GM19043 (cell line): ENCODE data around the gene RBM38.

Experiments used
- ATAC-seq: cut with Tn5 transposase; IDR thresholded peaks from one replicate; pipeline ENCODE4 v1.9.1; 2021; ENCODE audit warnings: low read depth; ENCODE audit not compliant: unreplicated experiment

Gene RBM38

DNA sequence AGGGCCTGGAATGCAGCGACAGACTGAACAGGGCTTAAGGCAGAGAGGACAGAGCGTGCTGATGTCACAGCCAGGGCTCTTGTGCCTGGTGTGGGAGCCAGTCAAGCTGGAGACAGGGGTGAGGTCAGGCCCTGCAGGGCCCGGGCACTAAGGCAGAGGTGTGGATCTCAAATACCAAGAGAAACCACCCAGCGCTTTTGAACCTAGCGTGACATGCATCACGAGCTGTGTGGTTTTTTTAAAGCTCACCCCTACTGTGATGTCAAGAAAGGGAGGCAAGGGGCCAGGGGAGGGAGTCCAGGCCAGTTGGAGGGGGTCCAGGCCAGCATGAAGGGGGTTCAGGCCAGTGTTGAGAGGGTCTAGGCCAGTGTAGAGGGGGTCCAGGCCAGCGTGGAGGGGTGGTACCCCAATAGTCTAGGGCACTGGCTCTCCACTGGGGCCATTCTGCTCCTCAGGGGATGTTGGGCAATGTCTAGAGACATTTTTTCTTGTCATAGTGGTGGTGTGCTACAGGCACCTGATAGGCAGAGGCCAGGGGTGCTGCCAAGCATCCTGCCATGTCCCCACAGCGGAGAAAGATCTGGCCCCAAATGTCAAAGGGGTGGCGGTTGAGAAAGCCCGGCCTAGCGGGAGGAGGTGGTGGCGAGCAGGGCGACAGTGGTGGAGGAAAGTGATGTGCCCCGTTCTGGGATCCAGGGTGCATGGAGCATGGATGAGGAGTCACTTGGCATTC is 42.6 kb downstream of the RBM38 start:
- no peak for ATAC-seq

DNA sequence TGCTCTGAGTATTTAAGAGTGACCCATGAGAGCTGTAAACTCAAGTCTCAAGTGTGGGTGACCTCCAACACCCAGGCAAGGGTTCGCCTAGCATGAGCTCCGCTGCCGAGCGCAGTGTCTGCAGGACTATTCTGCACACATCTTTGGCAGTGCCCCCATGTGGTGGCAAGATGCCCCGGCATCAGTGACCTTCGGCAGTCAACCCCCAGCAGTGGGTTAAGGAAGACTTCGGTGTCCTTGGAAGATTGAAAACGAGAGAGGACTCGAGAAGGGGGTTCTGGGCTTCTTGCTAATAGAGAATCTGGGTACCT is 43.1 kb downstream of the RBM38 start:
- no peak for ATAC-seq

DNA sequence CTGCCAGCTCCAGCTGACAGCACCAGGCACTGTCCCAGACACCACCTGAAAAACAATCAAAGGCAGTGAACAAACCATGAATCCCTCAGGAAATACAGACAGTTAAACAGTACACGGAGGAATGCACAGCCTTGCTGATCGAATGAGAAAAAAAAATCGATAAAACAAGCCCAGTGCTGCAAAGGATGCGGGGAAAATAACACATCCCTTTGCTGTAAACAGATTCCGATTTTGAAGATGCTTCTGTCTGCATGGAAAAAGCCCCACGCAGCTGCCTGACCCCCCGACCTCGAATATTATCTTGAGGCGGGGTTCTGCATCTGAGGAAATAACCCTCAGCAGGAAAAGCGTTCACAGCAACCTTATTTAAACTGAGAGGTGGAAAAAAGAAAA is 43.9 kb downstream of the RBM38 start:
- ATAC-seq: no peak

DNA sequence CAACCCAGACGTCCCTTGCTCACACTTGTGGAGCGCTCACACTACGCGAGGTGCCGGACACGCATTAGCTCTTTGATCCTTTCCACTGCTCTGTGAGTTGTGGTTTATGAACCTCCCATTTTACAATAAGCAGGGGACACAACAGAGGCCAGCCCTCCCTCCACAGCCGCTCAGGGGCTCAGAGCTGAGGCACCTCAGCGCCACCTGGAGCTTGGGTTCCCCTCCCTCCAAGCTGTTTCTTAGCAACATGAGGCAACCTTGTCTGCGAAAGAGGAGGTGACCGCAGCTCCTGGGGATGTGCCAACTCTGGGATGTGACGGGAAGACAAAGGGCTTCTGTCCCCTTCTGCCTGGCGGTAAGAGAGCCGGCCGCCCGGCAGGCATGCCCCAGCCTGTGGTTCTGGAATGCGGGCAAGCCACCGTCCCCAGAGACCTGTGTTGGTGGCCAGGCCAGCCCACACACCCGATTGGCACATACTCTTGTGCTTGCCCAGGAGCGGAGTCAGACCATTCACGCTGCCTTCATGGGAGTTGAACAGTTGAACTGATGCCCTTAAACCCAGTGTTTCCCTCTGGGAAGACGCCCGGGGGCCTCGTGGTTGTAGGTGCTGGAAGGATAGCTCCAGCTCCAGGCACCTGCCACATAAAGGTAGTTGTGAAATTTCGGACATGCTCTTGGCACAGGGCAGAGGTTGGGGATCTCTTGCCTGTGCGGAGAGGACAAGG is 44.5 kb downstream of the RBM38 start:
- ATAC-seq: no peak

DNA sequence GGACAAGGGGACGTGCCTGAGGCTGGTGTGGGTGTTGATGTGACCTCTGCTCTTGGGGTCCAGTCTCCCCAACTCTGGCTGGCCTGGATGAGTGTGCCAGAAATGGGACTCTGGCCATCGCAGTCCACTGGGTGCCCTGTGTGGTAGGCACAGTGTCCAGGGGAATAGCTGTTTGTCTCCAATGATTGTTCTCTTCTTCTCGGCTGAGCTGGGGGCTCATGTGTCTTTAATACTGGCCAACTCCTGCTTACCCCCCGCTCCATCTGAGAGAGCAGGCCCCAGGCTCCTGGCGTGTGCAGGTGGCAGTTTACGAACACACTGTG is 45.0 kb downstream of the RBM38 start:
- ATAC-seq: no peak

DNA sequence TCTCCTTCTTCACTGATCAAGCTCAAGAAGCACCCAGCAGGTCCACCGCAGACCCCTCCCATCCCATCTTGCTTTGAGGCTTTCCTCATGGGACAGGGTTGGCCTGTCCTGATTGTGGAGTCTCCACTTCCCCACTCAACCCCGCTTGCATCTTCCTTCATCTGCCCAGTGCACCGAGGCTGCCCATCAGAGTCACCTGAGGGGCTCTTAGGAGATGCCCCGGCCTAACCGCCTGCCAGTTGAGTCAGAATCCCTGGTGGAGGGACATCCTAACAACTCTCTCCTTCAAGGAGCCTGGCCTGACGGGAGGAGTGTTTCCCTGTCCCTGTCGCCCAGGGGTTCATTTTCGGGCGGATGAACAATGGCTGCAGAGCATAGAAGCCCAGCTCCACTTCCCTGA is 46.1 kb downstream of the RBM38 start:
- ATAC-seq: no peak

DNA sequence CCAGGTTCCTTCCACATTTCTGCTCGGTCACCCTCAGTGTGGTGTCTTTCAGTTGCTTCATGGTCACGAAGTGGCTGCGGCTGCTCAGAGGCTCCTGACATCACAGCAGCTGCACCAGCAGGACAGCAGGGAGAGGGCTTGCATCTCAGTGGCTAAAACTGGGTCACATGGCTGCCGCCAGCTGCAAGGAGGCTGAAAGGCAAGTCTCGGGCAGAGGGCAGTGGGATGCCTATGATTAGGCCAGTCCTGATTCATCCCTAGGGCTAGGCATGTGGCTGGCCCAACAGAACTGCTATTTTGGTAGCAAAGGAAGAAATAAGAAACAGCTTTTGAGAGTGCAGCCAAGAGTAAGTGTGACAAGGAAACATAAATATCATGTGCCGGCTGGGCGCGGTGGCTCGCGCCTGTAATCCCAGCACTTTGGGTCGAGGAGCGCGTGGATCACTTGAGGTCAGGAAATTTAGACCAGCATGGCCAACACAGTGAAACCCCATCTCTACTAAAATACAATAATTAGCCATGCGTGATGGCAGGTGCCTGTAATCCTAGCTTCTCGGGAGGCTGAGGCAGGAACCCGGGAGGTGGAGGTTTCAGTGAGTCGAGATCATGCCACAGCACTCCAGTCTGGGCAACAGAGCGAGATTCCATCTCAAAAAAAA is 46.6 kb downstream of the RBM38 start:
- ATAC-seq: no peak

DNA sequence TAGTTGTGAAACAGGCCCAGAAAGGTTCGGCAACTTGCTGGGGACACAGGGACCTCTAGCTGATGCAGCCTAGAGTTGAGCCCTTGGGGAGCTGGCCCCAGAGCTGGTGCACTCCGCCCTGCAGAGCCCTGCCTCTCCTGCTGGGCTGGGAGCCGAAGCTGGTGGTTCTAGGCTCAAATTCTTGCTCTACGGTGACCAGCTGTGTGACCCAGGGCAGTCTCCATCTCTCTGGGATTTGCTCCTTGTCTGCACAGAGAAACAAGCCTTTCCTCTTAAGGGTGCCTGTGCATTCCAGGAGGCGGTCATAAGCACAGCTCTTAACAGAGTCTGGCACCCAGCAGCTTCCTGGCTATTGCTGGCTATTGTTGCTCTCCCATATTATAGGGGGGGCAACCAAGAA is 47.4 kb downstream of the RBM38 start:
- ATAC-seq: no peak

DNA sequence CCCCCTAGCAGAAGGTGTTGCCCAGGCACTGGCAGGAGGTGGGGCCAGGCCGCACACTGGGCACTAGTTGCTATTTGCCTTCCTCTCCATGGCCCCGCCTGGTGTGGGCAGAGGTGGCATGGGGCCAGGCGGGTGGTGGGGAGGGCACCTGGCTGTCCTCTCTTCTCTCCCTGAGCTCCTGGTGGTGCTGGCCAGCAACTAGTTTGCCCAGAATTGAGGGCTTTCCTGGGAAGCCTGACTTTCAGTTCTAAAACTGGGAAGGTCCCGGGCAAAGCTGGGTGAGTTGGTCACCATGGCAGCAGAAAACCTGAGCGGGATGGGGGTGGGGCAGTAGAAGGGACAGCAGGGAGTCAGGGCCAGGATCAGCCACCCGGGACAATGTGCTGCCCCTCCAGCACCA is 48.2 kb downstream of the RBM38 start:
- ATAC-seq: no peak

DNA sequence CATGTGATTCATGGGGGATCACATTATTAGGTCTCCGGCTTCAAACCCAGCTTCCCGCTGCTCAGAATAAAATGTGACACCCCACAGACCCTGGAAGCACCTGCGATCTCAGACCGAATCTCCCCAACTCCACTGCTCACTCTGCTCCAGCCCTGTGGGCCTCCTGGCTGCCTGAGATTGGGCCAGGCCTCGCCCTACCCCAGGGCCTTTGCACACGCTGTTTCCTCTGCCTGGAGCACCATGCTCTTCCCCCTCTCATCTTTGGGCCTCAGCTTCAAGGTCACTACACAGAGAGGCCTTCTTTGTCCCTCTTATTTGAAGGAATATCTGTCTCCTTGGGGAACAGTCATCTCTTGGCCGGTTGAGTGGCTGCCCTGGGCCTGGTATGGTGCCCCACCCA is 48.8 kb downstream of the RBM38 start:
- ATAC-seq: no peak

DNA sequence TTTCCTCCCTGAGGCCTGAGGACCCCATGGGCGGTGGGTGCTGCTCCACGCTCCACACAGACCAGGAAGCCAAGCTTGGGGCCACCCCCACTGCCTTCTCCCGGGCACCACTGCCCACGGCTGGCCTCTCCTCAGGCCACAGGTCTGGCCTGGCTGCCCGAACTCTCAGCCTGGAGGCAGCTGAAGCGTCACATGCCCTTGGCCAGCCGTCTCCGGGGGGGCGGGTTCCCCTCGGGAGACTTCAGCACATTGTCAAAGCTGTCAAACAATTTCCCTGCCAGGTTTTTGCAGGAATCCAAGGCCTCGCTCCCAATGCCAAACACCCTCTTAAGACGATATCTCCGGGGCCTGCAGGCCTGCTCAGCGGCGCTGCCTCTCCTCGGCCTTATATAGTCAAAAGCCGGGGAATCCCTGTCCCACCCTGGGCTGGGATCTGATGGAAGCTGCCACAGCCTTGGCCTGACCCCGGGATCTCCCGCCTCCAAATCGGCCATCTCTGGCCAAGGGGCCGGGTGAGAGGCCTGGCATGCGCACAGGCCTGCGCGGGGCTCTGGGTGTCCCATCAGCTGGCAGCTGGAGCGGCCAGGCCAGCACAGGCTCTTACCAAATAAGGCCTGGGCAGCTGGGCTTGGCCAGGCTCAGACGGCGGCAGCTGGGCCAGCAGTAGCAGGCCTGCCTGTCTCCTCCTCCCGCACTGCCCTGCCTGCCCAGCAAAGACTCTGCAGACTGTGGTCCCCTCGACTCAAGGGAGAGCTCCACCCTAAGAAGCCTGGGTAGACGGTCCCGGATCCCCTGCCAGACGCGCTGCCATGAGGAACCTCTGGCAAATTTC is 49.7 kb downstream of the RBM38 start:
- no peak for ATAC-seq

DNA sequence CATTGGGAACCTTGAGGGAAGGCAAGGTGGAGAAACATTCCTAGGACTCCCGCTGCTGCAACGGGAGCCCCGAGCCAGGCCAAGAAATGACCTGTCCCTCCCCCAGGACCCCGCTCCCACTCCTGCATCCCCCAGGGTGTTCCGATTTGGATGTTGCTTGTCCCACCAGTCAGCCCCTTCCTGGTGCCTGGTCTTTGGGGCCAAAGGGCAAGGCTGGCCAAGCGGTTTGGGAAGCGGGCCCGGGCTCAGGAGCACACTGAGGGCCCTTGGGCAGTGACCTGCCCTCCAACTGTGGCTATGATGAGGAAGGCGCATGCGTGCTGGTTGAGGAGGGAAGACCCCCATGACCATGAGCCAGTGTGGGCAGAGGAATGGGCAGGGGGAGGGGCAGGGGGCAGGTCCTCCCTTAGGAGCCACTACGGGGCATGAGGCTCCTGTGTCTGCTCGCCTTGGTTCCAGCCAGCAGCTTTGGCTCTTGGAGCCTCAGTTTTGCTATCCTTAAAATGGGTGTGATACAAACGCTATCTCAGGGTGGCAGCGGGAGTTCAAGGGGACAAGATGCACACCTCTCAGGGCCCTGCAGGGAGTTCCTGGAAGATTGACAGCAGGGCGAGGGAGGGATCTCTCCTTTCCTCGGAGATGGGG is 50.4 kb downstream of the RBM38 start:
- no peak for ATAC-seq

DNA sequence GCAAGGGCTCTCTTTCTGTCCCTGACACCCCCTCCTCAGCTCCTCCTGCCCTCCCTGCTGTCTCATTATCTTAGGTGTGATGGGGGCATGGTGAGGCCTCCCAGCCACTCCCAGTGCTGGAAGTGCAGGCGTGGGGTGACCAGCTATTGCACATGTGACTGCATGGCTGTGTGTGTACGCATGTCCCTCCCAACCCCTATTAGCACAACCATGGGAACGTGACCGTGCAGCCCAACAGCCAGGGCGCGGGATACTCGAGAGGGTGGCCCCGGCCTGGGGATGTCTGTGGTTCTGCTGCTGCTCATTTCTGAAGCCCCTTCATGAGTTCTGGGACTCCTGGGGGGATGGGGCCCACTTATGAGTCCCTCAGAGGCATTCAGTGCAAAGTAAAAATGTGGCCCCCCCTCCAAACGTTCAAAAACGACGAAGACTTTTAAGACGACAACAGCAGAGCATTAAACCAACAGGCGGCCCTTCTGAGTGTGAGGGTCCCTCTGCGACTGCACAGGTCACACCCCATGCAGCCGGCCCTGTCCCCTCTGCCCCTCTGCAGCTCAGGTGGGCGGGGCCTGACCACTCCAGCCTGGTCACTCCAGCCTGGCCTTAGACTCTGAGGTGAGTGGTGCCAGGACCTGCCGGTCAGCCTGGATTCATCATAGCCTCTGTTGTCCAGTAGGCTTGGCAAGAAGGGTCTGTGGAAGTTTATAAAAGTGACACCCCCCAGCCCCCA is 51.1 kb downstream of the RBM38 start:
- ATAC-seq: no peak

DNA sequence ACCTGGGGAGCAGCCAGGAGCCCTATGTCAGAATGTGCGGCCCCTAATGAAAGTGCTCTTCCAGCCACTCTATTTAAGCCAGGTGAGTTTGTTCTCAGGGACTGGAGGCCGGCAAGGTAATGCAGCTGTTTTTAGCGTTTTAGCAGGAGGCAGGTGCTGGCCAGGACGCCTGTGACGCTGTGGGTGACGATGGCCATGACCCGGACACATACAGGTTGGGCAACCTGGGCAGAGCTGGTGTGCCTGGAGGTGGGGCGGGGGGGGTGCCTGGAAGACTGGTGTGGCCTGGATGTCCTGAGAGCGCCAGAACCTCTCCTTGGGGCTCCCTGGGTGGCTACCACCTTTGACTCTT is 51.7 kb downstream of the RBM38 start:
- no peak for ATAC-seq

DNA sequence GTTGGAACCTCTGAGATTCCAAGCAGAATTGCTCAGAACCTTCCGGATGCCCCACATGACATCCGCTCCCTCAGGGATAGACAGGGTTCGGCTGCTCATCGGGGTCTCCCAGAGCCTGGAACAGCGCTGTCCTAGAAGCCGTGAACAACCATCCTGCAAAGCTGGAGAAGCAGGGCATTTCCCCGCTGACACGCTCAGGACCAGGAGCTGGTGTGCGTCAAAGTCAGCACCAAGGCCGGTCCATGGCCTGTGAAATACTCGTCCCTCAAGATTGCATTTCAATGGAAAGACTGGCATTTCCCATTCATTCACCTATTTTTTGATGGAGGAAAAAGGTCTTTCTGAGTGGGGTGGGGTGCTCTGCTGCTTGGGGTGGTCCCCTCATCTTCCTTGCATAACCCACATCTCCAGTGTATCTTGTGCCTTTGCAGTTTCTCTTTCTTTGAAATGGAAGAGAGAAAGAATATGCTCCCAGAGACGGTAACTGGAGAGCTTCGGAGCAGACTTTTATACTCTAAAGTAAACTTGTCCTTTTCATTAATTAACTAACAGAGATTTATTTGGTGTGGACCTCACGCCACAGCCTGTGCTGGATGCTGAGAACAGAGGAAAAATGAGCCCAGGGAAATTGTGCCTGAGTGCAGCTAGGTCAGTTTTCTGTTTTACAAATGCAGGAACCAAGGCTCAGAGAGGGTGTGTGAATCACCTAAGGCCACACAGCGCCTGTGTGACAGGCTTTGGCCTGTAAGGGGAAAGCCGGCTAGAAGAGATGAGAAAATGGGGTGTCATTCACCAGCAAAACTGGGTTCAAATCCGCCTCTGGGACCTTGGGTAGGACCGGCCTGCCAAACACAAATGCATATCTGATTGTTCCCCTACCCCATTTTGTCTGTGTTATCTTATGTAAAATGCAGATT is 52.4 kb downstream of the RBM38 start:
- ATAC-seq: no peak

DNA sequence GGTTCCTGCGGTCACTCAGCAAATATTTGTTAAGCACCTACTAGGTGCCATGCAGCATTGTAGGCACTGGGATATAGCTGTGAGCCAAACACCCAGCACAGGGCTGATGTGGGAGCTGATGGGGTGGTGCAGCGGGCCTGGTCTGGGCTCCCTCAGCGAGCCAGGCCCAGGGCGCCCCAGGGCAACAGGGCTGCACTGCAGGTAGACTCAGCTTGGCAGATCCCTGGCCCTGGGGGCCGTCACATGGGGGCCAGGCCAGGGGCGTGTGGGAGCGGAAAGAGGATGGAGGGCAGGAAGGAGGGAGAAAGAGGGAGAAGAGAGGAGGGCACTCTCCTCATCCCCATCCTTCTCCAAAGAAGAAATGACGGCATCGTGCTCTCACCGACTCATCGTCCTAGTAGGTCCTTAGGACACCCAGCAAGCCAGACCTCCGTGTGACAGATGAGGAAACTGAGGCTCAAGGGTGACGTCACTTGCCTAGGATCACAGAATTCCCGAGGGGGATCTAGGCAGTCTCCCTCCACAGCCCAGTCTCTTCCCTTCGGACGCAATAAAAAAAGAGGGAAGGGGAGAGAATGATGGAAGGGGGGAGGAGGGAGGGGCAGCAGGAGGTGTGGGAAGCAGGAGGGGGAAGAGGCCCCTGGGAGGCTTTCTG is 53.3 kb downstream of the RBM38 start:
- no peak for ATAC-seq

DNA sequence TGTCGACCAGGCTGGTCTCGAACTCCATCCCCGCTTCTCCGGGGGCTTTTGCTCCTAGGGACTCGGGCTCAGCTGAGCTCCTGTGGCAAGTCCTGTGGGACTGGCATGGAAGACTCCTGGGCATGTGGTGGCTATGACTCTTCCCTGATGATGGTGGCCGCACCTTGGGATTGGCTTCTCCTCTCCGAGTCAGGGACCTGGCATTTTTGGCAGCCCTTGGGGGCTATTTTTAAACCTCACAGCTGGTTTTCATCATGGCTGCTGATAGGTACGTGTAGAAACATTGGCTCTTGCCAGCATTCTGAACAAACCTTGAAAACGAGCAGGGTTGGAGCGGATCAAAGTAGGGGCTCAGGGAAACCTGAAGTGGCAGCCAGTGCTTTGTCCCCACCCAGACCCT is 54.1 kb downstream of the RBM38 start:
- ATAC-seq: no peak

DNA sequence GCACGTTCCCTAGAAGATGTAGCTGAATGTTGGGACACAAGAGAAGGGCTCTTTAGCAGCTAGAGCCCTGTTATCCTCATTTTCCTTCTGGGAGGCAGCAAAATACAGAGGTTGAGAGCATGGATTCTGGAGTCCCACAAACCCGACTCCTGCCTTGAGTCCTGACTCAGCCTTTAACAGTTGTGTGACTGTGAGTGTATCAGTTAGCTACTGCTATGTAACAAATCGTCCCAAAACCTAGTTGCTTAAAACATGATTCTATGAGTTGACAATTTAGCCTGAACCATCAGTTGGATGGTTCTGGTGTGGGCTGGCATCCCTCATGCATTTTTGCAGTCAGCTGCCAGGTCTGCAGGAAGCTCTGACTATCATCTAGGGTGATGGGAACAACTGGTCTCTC is 54.6 kb downstream of the RBM38 start:
- ATAC-seq: no peak
